Measurements from ENCODE around the gene NRXN3. TPM values are rescaled to one million over a fixed set of nuclear protein-coding genes. Genes with fewer than 3 reads are reported as not detected.

The NRXN3 gene
- total and polyA plus RNA-seq, 5 donors: 1.5 to 4.7 (median 4.0) TPM

DNA sequence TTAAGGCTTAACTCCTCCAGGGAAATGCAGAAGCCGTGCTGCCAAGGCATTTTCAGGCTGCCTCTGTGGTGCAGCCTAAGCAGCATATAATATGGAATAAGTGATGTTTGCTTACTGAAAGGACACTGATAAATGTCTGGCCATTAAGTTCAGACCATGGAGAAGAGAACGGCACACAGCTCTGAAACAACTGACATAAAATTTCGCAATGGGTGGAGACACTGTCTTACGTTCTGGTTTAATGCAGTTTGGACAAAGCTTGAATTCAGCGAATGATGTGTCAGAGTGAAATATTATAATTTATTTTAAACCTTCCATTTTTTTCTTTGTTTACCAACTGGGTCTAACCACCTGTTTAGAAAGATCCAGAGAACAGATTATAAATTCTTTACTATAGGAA, 27.2 kb upstream of the NRXN3 start:
- intact Hi-C loops (cut with DNase I): no loop called here

GRCh38 chr14:78143489-78144145, 26.6 kb upstream of the NRXN3 start:
- intact Hi-C loops (cut with DNase I): no loop called here
- WGBS: 69% methylated on average over 7 of the region's 7 CpGs

More for the DNA sequence above, 27.2 kb upstream of the NRXN3 start:
- no peak for DNase-seq
- Histone ChIP-seq H3K27ac (ENCODE audit: low read length) (no peak overlapping the region), H3K4me1 (ENCODE audit: control insufficient read depth, insufficient read depth, low read length) (no peaks in the 10 kb centered on the region), H3K27me3 (ENCODE audit: control insufficient read depth, insufficient read depth) (no peaks in the 10 kb centered on the region), H3K9me3 (ENCODE audit: control insufficient read depth, low read length) (no peaks in the 10 kb centered on the region), H3K4me3 (ENCODE audit: low read length) (no peak overlapping the region)
- no peak for ATAC-seq
- 77% methylated on average over 5 of the region's 5 CpGs for WGBS

GRCh38 chr14:78152201-78153063, 17.7 kb upstream of the NRXN3 start:
- Histone ChIP-seq H3K27me3 (ENCODE audit: control insufficient read depth, insufficient read depth) (no peaks in the 10 kb centered on the region), H3K27ac (ENCODE audit: low read length) (no peak overlapping the region), H3K4me1 (ENCODE audit: control insufficient read depth, insufficient read depth, low read length) (no peaks in the 10 kb centered on the region), H3K4me3 (ENCODE audit: low read length) (no peak overlapping the region), H3K9me3 (ENCODE audit: control insufficient read depth, low read length) (no peaks in the 10 kb centered on the region)
- 40% methylated on average over 14 of the region's 14 CpGs for WGBS
- ATAC-seq (no peak), DNase-seq (no peak)
- intact Hi-C loops (cut with DNase I): no loop called here

More at GRCh38 chr14:78143489-78144145, 26.6 kb upstream of the NRXN3 start:
- H3K9me3 ChIP-seq (ENCODE audit: control insufficient read depth, low read length): no peaks in the 10 kb centered on the region
- no peak overlapping the region for H3K4me3 ChIP-seq (ENCODE audit: low read length)
- DNase-seq (no peak), ATAC-seq (no peak)
- no peaks in the 10 kb centered on the region for H3K4me1 ChIP-seq (ENCODE audit: control insufficient read depth, insufficient read depth, low read length)
- no peak overlapping the region for H3K27ac ChIP-seq (ENCODE audit: low read length)
- H3K27me3 ChIP-seq (ENCODE audit: control insufficient read depth, insufficient read depth): no peaks in the 10 kb centered on the region

- no peak overlapping the region for H3K4me3 ChIP-seq (ENCODE audit: low read length)
- H3K27me3 ChIP-seq (ENCODE audit: control insufficient read depth, insufficient read depth): no peaks in the 10 kb centered on the region
- no peak overlapping the region for H3K27ac ChIP-seq (ENCODE audit: low read length)
- intact Hi-C loops (cut with DNase I): no loop called here
- no peaks in the 10 kb centered on the region for H3K9me3 ChIP-seq (ENCODE audit: control insufficient read depth, low read length)
- H3K4me1 ChIP-seq (ENCODE audit: control insufficient read depth, insufficient read depth, low read length): no peaks in the 10 kb centered on the region
- ATAC-seq: no peak
- DNase-seq: no peak
Observed at GRCh38 chr14:78153064-78153341, 17.2 kb upstream of the NRXN3 start.

- Histone ChIP-seq H3K27ac (ENCODE audit: low read length) (no peak overlapping the region), H3K4me1 (ENCODE audit: control insufficient read depth, insufficient read depth, low read length) (no peaks in the 10 kb centered on the region), H3K9me3 (ENCODE audit: control insufficient read depth, low read length) (no peaks in the 10 kb centered on the region), H3K4me3 (ENCODE audit: low read length) (no peak overlapping the region), H3K27me3 (ENCODE audit: control insufficient read depth, insufficient read depth) (no peaks in the 10 kb centered on the region)
- no peak for DNase-seq
- ATAC-seq: no peak
- 66% methylated on average over 2 of the region's 2 CpGs for WGBS
- intact Hi-C loops (cut with DNase I): no loop called here
Observed at GRCh38 chr14:78154827-78155226, 15.3 kb upstream of the NRXN3 start.

GRCh38 chr14:78156196-78156595, 14.0 kb upstream of the NRXN3 start:
- Histone ChIP-seq H3K9me3 (ENCODE audit: control insufficient read depth, low read length) (no peaks in the 10 kb centered on the region), H3K4me1 (ENCODE audit: control insufficient read depth, insufficient read depth, low read length) (no peaks in the 10 kb centered on the region), H3K27ac (ENCODE audit: low read length) (no peak overlapping the region), H3K27me3 (ENCODE audit: control insufficient read depth, insufficient read depth) (no peaks in the 10 kb centered on the region), H3K4me3 (ENCODE audit: low read length) (no peak overlapping the region)
- ATAC-seq: no peak
- intact Hi-C loops (cut with DNase I): no loop called here
- WGBS: 76% methylated on average over 2 of the region's 2 CpGs
- no peak for DNase-seq

DNA sequence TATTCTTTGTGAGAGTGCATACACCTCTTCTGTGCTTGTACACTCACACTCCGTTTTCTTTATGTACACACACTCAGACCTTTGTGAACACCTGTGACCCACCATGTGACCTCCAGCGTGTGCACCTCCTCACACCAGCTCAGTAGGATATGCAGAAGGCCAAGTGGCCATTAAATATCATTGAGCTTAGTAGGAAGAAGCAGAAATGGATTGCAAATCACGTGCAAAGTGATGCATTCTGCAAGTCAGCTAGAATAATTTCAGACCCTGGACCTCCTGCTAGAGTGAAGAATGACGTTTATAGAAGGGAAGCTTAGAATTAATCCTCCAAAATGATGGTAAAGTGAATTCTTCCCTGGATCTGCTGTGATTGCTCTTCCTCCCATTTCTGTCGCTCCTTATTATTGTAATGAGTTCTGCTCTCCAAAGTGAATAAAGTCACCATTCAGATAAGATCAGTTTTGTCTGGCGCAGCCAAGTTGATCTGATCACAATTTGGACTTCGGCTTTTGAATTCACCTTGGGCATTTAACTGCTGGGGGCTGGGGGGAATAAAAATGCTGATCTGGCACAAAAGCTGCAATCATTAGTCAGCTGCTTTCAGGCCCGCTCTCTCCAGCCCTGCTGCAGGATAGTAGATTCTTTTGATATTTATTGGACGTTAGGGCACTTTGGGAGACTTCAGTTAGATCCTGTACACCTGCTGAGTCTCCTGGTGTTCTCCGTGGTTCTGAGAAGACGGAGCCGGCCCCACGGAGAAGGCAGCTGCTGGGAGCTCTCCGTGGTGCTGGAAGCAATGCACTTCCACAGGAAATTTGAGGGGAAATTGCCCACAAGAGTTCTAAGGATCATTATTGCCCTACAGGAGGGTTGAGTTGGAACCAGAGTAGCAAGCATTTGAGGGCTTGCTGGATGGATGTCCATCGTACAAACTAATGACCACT, 12.4 kb upstream of the NRXN3 start:
- peak in 2 of 3 donors; percentile 53 to 60 for DNase-seq
- no peak for ATAC-seq
- 41% methylated on average over 15 of the region's 15 CpGs for WGBS
- H3K4me1 ChIP-seq (ENCODE audit: control insufficient read depth, insufficient read depth, low read length): no peaks in the 10 kb centered on the region
- intact Hi-C loops (cut with DNase I): no loop called here
- no peak overlapping the region for H3K4me3 ChIP-seq (ENCODE audit: low read length)
- no peaks in the 10 kb centered on the region for H3K27me3 ChIP-seq (ENCODE audit: control insufficient read depth, insufficient read depth)
- H3K9me3 ChIP-seq (ENCODE audit: control insufficient read depth, low read length): no peaks in the 10 kb centered on the region
- no peak overlapping the region for H3K27ac ChIP-seq (ENCODE audit: low read length)

- 65% methylated on average over 5 of the region's 5 CpGs for WGBS
- no peak overlapping the region for H3K4me3 ChIP-seq (ENCODE audit: low read length)
- ATAC-seq (no peak), DNase-seq (no peak)
- no peaks in the 10 kb centered on the region for H3K4me1 ChIP-seq (ENCODE audit: control insufficient read depth, insufficient read depth, low read length)
- H3K27ac ChIP-seq (ENCODE audit: low read length): no peak overlapping the region
- H3K27me3 ChIP-seq (ENCODE audit: control insufficient read depth, insufficient read depth): no peaks in the 10 kb centered on the region
- H3K9me3 ChIP-seq (ENCODE audit: control insufficient read depth, low read length): no peaks in the 10 kb centered on the region
- intact Hi-C loops (cut with DNase I): no loop called here
Observed at GRCh38 chr14:78162202-78162601, 8.0 kb upstream of the NRXN3 start.

DNA sequence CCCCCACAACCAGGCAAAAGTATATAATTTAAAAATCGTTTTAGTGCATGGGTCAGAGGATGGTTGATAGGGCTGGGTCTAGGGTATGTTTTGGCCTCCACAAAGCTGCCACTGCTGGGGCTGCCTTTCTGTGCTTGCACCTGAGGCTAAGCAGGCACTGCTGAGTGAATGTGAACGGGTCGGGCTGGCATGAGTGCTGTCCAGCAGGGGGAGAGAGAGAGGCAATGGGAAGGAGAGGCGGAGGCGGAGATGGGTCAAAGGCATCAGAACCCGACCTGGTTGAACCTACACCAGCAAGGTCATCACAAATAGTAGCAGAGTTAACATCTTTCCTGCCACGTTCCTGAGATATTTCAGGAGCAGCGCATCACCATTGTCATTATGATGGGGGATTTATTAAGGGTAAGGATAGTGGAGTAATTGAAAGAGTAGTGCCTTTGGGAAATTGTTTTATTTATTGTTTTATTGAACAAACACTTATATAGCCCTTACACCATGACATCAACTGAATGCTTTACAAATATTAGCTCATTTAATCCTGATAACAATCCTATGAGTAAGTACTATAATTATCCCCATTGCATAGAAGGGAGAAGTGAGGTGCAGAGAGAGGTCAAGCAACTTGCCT, 5.8 kb upstream of the NRXN3 start:
- Histone ChIP-seq H3K27ac (ENCODE audit: low read length) (no peak overlapping the region), H3K4me3 (ENCODE audit: low read length) (no peak overlapping the region), H3K4me1 (ENCODE audit: control insufficient read depth, insufficient read depth, low read length) (no peaks in the 10 kb centered on the region), H3K27me3 (ENCODE audit: control insufficient read depth, insufficient read depth) (no peaks in the 10 kb centered on the region), H3K9me3 (ENCODE audit: control insufficient read depth, low read length) (no peaks in the 10 kb centered on the region)
- intact Hi-C loops (cut with DNase I): no loop called here
- whole genome bisulfite sequencing: 6% methylated on average over 8 of the region's 8 CpGs
- DNase-seq (no peak), ATAC-seq (peak in 1 of 2 donors; percentile 29)

GRCh38 chr14:78172428-78172827, 2.3 kb downstream of the NRXN3 start:
- intact Hi-C loops (cut with DNase I): no loop called here
- DNase-seq: no peak
- ATAC-seq: no peak
- H3K27ac ChIP-seq (ENCODE audit: low read length): no peak overlapping the region
- no peaks in the 10 kb centered on the region for H3K27me3 ChIP-seq (ENCODE audit: control insufficient read depth, insufficient read depth)
- H3K4me3 ChIP-seq (ENCODE audit: low read length): no peak overlapping the region
- no peaks in the 10 kb centered on the region for H3K9me3 ChIP-seq (ENCODE audit: control insufficient read depth, low read length)
- WGBS: 85% methylated on average over 7 of the region's 7 CpGs
- H3K4me1 ChIP-seq (ENCODE audit: control insufficient read depth, insufficient read depth, low read length): no peaks in the 10 kb centered on the region
